ENCODE measurements around the gene MAPK8. TPM values are rescaled to one million over a fixed set of nuclear protein-coding genes. Genes with fewer than 3 reads are reported as not detected.

MAPK8 gene
- polyA plus RNA-seq, 10 donors: 29.7 to 49.1 (median 39.3) TPM

DNA sequence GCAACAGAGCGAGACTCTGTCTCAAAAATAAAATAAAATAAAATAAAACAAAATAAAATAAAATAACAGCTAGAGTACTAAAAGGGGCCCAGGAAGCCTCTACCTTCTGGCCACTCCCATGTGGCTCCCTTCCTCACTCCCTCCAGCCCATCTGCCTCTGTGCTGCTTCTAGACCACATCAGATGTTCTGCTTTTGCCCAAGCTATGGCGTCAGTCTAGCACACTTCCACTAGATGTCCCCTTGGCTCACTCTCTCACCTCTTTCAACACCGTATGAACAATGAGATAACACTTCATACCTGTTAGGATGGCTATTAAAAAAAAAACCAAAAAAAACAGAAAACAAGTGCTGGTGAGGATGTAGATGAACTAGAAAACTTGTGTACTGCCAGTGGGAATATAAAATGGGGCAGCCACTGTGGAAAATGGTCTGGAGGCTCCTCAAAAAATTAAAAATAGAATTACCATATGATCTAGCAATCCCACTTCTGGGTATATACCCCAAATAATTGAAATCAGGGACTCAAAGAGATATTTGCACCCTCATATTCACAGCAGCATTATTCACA, 166.1 kb downstream of the MAPK8 start:
- no peak for DNase-seq

DNA sequence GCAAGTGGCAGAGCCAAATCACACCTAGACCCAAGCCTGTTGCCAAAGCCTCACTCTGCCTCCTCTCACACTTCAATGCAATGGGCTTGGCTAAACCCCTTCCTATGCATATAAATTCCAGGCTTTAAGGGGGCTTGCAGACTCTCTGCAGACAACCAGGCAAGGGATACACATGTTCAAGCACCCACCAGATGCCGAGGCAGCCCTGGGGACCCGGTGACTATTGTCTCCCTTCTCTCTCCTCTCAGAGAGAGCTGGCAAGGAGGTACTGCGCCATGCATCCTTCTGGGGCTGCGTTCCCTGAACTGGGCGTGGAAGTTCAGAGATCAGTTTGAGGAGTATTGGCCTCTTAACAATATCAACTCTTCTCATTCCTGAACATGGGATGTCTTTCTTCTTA, 167.2 kb downstream of the MAPK8 start:
- DNase-seq: no peak

DNA sequence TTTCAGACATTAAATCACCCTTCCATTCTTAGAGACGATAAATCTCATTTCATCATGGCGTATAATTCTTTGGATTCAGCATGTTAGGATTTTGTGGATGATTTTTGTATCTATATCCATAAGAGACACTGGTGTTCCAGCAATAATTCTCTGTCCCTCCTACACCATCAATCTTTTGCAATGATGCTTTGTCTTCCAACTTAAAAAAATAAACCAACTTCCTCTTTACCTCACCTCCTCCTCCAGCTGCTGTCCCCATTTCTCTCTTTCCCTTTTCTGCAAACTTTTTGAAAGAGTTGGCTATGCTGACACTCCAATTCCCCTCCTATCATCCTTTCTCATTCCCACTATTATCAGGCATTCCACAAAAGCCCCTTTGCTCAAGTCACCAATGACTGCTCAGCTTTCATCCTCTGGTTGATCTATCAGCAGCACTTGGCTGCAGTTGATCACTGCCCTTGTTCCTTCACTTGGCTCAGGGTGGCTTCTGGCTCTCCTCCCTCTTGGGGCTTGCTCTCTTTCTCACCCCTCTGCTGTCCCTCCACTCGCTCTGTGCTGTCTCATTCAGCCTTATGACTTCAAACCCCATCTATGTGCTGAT, 168.4 kb downstream of the MAPK8 start:
- DNase-seq: no peak

DNA sequence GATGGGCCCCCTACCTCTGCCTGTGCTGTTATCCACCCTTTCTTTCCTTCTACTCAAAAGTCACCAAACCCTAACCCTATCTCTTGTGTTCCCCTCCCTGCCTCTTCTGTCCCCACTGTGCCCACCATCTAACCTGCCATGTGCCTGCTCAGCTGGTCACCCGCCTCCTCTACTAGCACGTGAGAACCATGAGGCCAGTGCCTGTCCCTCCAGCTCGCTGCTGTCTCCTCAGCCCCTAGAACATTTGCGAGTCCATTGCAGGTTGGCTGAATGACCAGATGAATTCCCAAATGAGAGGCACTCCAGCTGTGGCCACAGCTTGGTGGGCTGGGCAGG, 169.4 kb downstream of the MAPK8 start:
- no peak for DNase-seq

DNA sequence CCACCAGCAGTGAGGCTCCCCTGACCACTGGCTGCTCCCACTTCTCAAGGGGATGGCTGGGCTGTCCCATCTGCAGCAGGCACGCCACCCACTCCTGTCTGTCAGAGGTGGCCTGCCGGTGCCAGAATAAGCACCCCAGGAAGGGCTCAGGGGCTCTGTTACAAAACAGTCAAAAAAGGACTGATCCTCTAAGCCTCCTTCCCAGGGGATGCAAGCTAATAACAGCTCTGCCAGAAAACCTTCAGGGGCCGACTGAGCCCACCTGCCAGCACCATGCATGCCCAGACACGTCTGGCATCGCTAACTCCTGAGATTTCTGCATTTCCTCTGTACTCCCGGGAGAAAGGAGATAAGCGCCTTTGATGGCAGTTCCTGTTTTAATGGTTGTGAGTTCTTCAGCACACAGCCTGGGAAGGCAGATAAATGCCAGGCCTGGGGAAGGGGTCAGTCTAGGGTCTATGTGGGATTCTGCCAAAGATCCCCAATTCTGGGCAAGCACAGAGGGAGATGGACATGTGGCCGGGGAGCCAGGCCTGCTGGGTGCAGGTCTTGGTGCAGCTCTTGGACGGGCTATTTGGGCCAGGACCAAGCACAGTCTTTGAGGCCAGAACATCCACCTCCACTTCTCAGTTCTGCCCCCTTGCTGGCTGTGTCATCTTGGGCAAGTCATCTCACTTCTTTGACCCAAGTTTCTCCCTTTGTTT, 170.0 kb downstream of the MAPK8 start:
- DNase-seq: no peak

DNA sequence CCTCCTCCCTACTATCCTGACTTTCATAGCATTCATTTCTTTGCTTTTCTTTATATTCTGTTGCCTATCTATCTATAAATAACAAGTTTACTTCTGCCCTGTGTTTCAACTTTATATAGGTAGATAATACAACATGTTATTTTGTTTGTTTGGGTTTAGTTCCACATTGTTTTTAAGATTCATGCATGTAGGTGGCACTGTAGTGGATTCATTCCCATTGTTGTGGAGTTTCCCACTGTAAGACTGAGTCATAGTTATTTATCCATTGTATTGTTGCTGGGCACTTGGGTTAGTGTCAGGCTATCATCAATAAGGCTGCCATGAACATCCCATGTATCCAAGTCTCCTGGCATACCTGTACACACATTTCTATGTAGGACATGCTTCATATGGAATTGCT, 170.7 kb downstream of the MAPK8 start:
- DNase-seq: no peak

DNA sequence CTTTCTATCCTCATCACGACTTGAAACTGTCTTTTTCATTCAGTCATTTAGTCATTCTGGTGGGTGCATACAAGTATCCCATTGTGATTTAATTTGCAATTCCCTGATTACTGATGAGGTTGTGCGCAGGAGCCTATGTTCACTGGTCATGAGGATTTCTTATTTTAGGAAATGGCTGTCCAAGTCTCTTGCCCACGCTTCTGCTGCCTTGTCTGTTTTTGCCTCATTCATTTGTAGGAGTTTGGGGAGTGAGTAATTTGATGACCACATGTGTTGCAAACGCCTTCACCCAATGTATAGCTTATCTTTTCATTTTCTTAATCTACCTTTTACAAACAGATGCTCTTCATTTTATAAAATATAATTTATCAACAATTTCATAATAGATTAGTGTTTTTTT, 171.1 kb downstream of the MAPK8 start:
- no peak for DNase-seq

DNA sequence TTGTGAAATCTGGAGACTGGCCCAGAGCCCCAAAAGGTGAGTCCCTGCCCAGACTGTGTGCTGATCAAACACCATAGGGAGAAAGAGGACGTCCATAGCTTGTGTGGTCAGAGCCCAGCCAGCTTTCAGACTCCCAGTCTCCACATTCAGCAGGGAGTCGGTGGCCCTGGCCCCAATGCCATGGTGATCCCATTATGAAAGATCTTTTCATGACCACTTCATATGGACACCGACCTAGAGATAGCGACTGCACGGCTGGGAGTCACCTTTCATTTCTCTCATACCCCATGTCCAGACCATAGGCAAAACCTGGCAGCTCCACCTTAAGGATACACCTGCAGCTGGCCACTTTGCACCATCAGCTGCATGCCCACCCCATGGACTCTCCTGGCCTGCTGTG, 172.0 kb downstream of the MAPK8 start:
- no peak for DNase-seq

DNA sequence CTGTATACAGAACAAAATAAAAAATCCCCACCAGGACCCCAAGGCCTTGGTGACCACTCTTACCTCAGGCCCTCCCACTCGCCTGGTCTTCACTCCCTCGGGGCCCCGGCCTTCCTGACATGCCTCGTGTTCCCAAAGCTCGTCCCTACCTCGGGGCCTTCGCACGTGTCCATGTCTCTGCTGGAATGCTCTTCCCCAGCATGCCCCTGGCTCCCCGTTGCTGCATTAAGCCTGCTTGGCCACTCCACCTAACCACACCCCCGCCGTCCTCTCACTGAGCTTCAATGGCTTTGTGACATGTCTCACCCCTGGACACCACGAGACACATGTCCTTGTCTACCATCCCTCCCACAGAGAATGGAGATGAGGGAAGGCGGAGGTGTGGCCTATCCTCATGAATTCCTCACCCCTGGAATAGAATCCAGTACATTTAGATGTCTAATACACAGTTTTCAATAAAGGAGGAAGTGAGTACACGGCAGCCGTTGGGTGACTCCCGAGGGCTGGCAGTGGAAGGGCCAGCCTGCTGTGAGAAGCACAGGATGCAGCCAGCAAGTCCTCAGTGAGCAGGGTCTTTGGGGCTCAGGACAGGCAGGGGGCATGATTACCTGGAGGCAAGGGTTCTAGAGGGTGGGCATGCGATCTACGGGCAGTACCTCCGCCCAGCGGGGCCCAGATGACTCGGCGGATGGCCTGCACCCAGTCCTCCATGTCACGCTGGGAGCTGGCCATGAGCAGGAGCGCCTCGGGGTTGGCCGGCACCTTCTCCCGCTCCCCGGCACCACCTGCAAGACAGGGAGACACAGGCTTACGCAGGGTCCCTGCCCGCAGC, 172.7 kb downstream of the MAPK8 start:
- DNase-seq: no peak

DNA sequence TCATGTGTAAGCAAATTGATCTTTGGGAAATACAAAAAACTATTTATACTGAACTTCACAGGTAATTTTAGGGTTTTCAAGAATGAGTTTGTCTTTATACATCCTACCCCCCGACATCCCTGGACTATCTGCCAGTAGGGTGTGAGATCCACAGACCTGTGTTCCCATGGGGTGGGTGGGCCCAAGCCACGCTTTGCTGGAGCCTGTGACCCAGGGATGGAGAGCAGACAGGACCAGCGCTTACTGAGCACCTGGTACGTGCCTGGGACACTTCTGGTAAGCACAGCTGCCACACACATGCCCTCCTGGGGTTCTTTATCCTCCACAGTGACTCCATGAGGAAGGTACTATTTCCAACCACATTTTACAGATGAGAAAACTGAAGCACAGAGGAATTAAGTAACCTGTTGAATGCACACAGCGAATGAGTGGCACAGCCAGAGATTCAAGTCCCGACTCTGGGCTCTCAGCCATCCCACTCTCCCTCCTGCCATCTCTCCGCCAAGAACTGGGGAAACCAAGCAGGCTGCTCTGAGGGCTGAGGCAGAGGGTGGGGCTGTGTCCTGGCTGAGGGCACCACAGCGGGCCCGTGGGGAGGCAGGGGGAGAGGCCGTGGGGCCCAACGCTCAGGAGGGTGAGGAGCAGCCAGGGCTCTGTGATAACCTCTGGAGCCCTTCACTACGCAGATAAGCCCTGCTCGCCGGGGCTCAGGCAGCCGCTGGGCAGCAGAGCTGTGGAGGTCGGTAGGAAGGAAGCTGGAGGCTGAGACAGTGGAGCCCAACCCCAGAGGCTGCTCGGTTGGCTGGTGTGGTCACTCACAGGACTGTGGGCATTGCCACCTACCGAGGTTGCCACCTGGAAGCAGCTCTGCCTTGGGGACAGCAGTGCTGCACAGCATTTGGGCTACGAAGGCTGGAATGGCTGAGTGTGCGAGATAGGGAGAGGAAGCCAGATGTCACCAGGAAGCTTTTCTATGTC, 174.2 kb downstream of the MAPK8 start:
- DNase-seq: no peak

DNA sequence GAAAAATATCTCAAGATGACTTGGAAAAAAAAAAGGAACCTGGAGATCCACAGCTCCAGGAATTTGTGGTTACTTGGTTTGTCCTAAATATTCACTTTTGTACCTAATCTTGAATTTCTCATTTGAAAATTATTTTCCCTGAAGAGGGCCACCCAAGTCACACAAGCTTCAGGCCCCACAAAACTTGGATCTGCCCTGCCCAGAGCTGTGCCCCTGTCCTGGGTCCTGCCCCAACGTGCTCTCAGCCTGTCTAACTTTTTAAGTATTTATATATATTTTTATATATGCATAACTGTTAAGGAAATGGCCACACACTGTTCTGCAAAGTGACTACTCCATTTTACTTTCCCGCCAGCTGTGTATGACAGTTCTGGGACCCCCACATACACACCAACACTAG, 174.9 kb downstream of the MAPK8 start:
- no peak for DNase-seq

DNA sequence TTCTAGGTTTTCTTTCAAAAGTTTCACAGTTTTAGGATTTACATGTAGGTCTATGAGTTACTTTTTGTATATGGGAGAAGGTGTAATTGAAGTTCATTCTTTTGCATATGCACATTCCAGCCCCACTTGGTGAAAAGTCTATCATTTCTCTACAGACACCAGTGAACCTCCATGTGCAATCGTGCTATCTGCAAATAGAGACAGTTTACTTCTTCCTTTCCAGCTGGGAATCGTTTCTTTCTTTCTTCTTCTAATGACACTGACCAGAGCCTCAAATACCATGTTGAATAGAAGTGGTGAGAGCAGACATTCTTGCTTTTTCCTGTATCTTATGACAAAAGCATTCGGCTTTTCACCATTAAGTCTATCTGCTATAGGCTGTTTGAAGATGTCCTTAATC, 175.7 kb downstream of the MAPK8 start:
- no peak for DNase-seq

DNA sequence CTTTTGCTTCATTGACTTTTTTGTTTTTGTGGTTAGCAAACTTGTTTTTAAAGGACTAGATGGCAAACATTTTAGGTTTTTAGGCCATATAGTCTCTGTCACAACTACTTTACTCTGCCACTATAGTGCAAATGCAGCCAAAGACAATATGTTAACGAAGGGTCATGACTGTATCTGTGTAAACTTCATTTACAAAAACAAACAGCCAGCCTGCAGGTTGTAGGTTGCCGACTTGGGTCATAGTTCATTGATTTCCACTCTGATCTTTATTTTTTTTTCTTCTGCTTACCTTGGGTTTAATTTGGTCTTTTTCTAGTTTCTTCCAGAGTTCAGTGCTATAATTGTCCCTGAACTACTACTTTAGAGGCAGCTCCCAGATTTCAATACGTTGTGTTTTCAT, 178.4 kb downstream of the MAPK8 start:
- DNase-seq: no peak

DNA sequence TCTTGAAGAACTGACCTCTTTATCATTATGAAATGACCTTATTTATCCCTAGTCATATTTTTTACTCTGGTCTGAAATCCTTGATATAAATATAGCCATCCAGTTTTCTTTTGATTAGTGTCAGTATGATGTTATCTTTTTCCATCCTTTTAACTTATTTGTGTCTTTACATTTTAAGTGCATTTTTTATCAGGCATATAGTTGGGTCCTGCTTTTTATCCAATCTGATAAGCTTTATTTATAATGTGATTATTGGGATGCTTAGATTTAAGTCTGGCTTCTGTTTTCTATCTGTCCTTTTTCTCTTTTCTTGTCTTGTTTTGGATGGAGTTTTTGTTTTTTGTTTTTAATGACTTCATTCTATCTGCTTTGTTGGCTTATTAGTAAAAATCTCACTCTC, 179.2 kb downstream of the MAPK8 start:
- no peak for DNase-seq

DNA sequence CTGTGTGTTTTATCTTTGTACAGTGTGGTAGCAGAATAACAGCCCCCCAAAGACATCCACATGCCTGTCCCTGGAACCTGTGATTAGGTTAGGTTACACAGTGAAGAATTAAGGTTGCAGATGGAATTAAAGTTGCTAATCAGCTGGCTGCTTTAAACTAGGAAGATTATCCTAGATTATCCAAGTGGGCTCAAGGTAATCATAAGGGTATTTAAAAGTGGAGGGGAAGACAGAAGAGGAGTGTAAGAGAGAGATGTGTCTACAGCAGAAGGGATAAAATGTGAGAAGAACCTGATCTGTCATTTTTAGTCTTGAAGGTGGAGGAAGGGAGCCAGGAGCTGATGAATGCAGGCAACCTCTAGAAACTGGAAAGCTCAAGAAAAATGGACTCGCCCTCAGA, 180.8 kb downstream of the MAPK8 start:
- DNase-seq: no peak

Other genes starting within 250 kb of the MAPK8 start
- under 1 TPM in 8 of 10 donors, not detected in 2; 0.08 to 0.39 (median 0.18) TPM for gene FRMPD2, start 32.0 kb upstream of the MAPK8 start, polyA plus RNA-seq (ENCODE audit: insufficient read length in 10 of 10)